Neural crest cell (in vitro differentiated cells): Measurements from ENCODE around the gene RSPO1. TPM values are rescaled to one million over a fixed set of nuclear protein-coding genes. Genes with fewer than 3 reads are reported as not detected.
A peak's percentile ranks its signal among the peaks of the same experiment; 100 is the strongest.
"Not testable (repeated sequence)": the region's sequence is repeated elsewhere in the genome, so short reads cannot be mapped to it uniquely, and the experiment has no call there.

Source experiments
- DNase-seq: peaks from one replicate; pipeline ENCODE4 v3.0.0; 2021; ENCODE audit warnings: low read depth, mixed read lengths, low spot score
- H3K27ac Mint-ChIP-seq: one replicate; pipeline ENCODE4 v1.8.0; 2021; ENCODE audit warnings: mild to moderate bottlenecking, mixed read lengths; ENCODE audit not compliant: unreplicated experiment
- H3K27me3 Mint-ChIP-seq: 2 replicates; pipeline ENCODE4 v1.8.0; 2021; ENCODE audit warnings: low read depth, mild to moderate bottlenecking, mixed read lengths
- H3K36me3 Mint-ChIP-seq: 2 replicates; pipeline ENCODE4 v1.8.0; 2021; ENCODE audit warnings: low read depth, mild to moderate bottlenecking, mixed read lengths
- H3K4me1 Mint-ChIP-seq: 2 replicates; pipeline ENCODE4 v1.8.0; 2021; ENCODE audit warnings: mixed read lengths
- H3K4me3 Mint-ChIP-seq: one replicate; pipeline ENCODE4 v1.8.0; 2021; ENCODE audit warnings: mild to moderate bottlenecking, mixed read lengths
- H3K9me3 Mint-ChIP-seq: 2 replicates; pipeline ENCODE4 v1.8.0; 2021; ENCODE audit warnings: mixed read lengths
- CTCF ChIP-seq: fragments of 200-600 bp; sonication (generic); conservative IDR thresholded peaks from 2 replicates; pipeline ENCODE4 v1.5.0; 2021; ENCODE audit warnings: antibody characterized with exemption, mild to moderate bottlenecking
- total RNA-seq: library from RNA; stranded (reverse); gene quantifications from 2 replicates; pipeline ENCODE4 v1.2.1, GENCODE V29; 2021

The RSPO1 gene
- total RNA-seq, 1 donor from 2014 or later: 0.54 TPM

DNA sequence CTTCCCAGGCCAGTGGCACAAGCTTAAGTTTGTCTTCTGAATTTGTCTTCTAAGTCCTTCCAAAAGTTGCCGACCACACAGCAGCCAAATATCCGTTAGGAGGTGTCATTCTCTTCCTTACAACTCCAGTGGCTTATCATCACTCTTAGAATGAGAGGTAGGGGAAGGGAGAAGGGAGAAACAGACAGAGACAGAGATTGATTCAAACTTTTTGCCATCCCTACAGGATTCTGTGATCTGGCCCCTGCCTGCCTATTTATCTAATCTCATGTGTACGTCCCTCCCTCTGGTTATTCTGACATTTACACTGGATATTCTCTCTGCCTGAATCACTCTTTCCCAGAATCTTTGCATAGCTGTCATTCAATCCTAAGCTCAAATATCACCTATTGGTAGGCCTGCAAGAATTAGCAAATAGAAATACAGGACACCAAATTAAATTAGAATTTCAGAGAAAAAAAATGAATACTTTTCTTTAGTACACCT lies 38.5 kb downstream of the RSPO1 start:
- Mint-ChIP-seq H3K27me3 (peaks cover 49% of the 10 kb centered on the region), H3K9me3 (no peaks in the 10 kb centered on the region), H3K27ac (peak overlapping the region; percentile 15), H3K36me3 (peaks cover 2% of the 10 kb centered on the region), H3K4me1 (peaks cover 29% of the 10 kb centered on the region), H3K4me3 (peak overlapping the region; percentile 100)
- no peak for TF ChIP-seq CTCF
- DNase-seq: no peak

GRCh38 chr1:37595440-37596181 lies 39.1 kb downstream of the RSPO1 start, which contains the start of gene GNL2:
GNL2 (minus strand) TSS chr1:37595937; CDS start chr1:37595822, 115 bp downstream.
- H3K4me1 Mint-ChIP-seq: peaks cover 29% of the 10 kb centered on the region
- no peak for TF ChIP-seq CTCF
- H3K27ac Mint-ChIP-seq: peak within 1 kb of the TSS; percentile 99
- DNase-seq: peak; percentile 97
- H3K36me3 Mint-ChIP-seq: peaks cover 6% of the 10 kb centered on the region
- no peaks in the 10 kb centered on the region for H3K9me3 Mint-ChIP-seq
- H3K27me3 Mint-ChIP-seq: peaks cover 44% of the 10 kb centered on the region
- peak within 1 kb of the TSS; percentile 100 for H3K4me3 Mint-ChIP-seq

DNA sequence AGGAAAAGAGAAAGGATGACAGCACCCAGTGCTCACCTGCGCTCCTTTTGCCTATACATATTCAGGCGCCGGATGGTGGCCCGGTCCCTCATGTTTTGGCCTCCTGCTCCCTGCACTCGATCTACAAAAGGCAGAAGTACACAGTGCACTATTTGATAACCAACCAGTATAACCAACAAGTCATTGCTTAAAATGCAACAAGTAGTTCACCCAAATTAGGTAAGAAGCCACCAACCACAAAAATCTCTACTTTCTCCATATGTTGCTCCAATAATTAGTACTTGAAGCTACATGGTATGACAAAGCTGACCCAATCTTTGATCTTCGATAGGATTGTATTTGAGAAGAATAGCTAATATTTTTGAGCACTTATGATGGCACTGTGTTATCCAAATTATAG lies 41.0 kb downstream of the RSPO1 start:
- H3K4me3 Mint-ChIP-seq: peak overlapping the region; percentile 83

GRCh38 chr1:37588939-37589338 lies 45.8 kb downstream of the RSPO1 start:
- peaks cover 5% of the 10 kb centered on the region for H3K4me1 Mint-ChIP-seq
- H3K4me3 Mint-ChIP-seq: no peak overlapping the region
- no peak for DNase-seq
- peaks cover 8% of the 10 kb centered on the region for H3K36me3 Mint-ChIP-seq
- no peak overlapping the region for H3K27ac Mint-ChIP-seq
- no peak for TF ChIP-seq CTCF
- H3K9me3 Mint-ChIP-seq: no peaks in the 10 kb centered on the region
- H3K27me3 Mint-ChIP-seq: no peaks in the 10 kb centered on the region

More for the DNA sequence above, 41.0 kb downstream of the RSPO1 start:
- peaks cover 6% of the 10 kb centered on the region for H3K36me3 Mint-ChIP-seq
- no peaks in the 10 kb centered on the region for H3K9me3 Mint-ChIP-seq
- H3K4me1 Mint-ChIP-seq: peaks cover 29% of the 10 kb centered on the region
- peaks cover 28% of the 10 kb centered on the region for H3K27me3 Mint-ChIP-seq
- H3K27ac Mint-ChIP-seq: no peak overlapping the region
- DNase-seq: no peak
- TF ChIP-seq CTCF: no peak

DNA sequence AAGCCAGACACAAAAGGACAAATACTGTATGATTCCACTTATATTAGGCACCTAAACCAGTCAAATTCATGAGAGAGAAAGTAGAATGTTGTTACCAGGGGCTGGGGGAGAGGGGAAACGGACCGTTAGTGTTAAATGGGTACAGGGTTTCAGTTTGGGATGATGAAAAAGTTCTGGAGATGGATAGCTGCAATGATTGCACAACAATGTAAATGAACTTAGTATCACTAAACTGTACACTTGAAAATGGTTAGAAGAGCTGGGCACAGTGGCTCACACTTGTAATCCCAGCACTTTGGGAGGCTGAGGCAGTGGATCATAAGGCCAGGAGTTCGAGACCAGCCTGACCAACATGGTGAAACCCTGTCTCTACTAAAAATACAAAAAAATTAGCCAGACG lies 50.1 kb downstream of the RSPO1 start:
- H3K36me3 Mint-ChIP-seq, H3K9me3 Mint-ChIP-seq, H3K4me1 Mint-ChIP-seq, H3K27ac Mint-ChIP-seq, H3K4me3 Mint-ChIP-seq, DNase-seq, H3K27me3 Mint-ChIP-seq: not testable (repeated sequence)

GRCh38 chr1:37575692-37576091 lies 59.0 kb downstream of the RSPO1 start:
- Mint-ChIP-seq H3K9me3 (no peaks in the 10 kb centered on the region), H3K27ac (no peak overlapping the region), H3K27me3 (no peaks in the 10 kb centered on the region), H3K4me1 (no peaks in the 10 kb centered on the region), H3K4me3 (no peak overlapping the region), H3K36me3 (peaks cover 15% of the 10 kb centered on the region)
- no peak for DNase-seq
- no peak for TF ChIP-seq CTCF
